Liver (tissue), 9 donors: ENCODE measurements around the gene TCTN1. TPM values are rescaled to one million over a fixed set of nuclear protein-coding genes. Genes with fewer than 3 reads are reported as not detected.

Source experiments
- DNase-seq: peaks from one replicate; pipeline ENCODE4 v3.0.0-alpha.2; 2017; ENCODE audit warnings: low spot score
- H3K27ac ChIP-seq, 2 donors: one replicate each; pipeline ENCODE4 v1.7.0; 2013; ENCODE audit warnings: inconsistent platforms in 2 of 2, low read length in 2 of 2, control low read depth in 1 of 2, low read depth in 1 of 2, mild to moderate bottlenecking in 1 of 2
- H3K27me3 ChIP-seq, 4 donors: one replicate each; pipeline versions ENCODE4 v1.6.1 to v1.7.0; 2013; ENCODE audit warnings: low read length in 3 of 4, inconsistent platforms in 1 of 4, mild to moderate bottlenecking in 1 of 4, moderate library complexity in 1 of 4; ENCODE audit not compliant: control insufficient read depth in 4 of 4, insufficient read depth in 4 of 4
- H3K36me3 ChIP-seq, 4 donors: one replicate each; pipeline versions ENCODE4 v1.6.1 to v1.7.0; 2013; ENCODE audit warnings: low read length in 3 of 4, mild to moderate bottlenecking in 3 of 4, low read depth in 1 of 4, moderate library complexity in 1 of 4; ENCODE audit not compliant: control insufficient read depth in 4 of 4, insufficient read depth in 3 of 4
- H3K4me1 ChIP-seq, 4 donors: one replicate each; pipeline versions ENCODE4 v1.6.1 to v1.7.0; 2013; ENCODE audit warnings: low read length in 3 of 4, mild to moderate bottlenecking in 3 of 4, moderate library complexity in 1 of 4; ENCODE audit not compliant: control insufficient read depth in 4 of 4, insufficient read depth in 4 of 4
- H3K4me3 ChIP-seq, 3 donors: one replicate each; pipeline versions ENCODE4 v1.6.1 to v1.7.0; 2013; ENCODE audit warnings: low read length in 3 of 3, control low read depth in 1 of 3, low read depth in 1 of 3, mild to moderate bottlenecking in 1 of 3
- H3K9ac ChIP-seq, 2 donors: one replicate each; pipeline ENCODE4 v1.7.0; 2013; ENCODE audit warnings: low read length in 2 of 2, mild to moderate bottlenecking in 2 of 2, moderate library complexity in 2 of 2, control low read depth in 1 of 2, low read depth in 1 of 2
- H3K9me3 ChIP-seq, 4 donors: one replicate each; pipeline versions ENCODE4 v1.6.1 to v1.7.0; 2013; ENCODE audit warnings: low read length in 3 of 4; ENCODE audit not compliant: control insufficient read depth in 4 of 4
- ATF3 ChIP-seq: IDR thresholded peaks from 2 replicates; pipeline ENCODE4 v1.6.1; 2016; ENCODE audit warnings: antibody characterized with exemption
- CTCF ChIP-seq: fragments of 150-350 bp; IDR thresholded peaks from 2 replicates; pipeline ENCODE4 v1.5.1; 2017; ENCODE audit warnings: improper control_type of control experiment, low read depth, low read length; ENCODE audit not compliant: missing input control
- EGR1 ChIP-seq, 2 donors: IDR thresholded peaks; 2 replicates each; pipeline ENCODE4 v1.6.1; 2016 to 2018; ENCODE audit warnings: antibody characterized with exemption in 2 of 2, low read depth in 2 of 2
- FOXA1 ChIP-seq: IDR thresholded peaks from 2 replicates; pipeline ENCODE4 v1.6.1; 2016; ENCODE audit warnings: antibody characterized with exemption
- FOXA2 ChIP-seq: IDR thresholded peaks from 2 replicates; pipeline ENCODE4 v1.6.1; 2016; ENCODE audit warnings: antibody characterized with exemption
- GABPA ChIP-seq, 2 donors: IDR thresholded peaks in 1 of 2; conservative IDR thresholded peaks in 1 of 2; 2 replicates each; pipeline ENCODE4 v1.6.1; 2016; ENCODE audit warnings: antibody characterized with exemption in 2 of 2, mild to moderate bottlenecking in 1 of 2, moderate library complexity in 1 of 2
- HNF4A ChIP-seq, 2 donors: conservative IDR thresholded peaks; 2 replicates each; pipeline ENCODE4 v1.6.1; 2016; ENCODE audit warnings: antibody characterized with exemption in 2 of 2, mild to moderate bottlenecking in 2 of 2
- HNF4G ChIP-seq: IDR thresholded peaks from 2 replicates; pipeline ENCODE4 v1.6.1; 2016; ENCODE audit warnings: antibody characterized with exemption
- JUND ChIP-seq, 2 donors: IDR thresholded peaks; 2 replicates each; pipeline ENCODE4 v1.6.1; 2016; ENCODE audit warnings: antibody characterized with exemption in 2 of 2
- MAX ChIP-seq: IDR thresholded peaks from 2 replicates; pipeline ENCODE4 v1.6.1; 2016; ENCODE audit warnings: antibody characterized with exemption
- NR2F2 ChIP-seq: IDR thresholded peaks from 2 replicates; pipeline ENCODE4 v1.6.1; 2016; ENCODE audit warnings: antibody characterized with exemption
- RAD21 ChIP-seq, 2 donors: IDR thresholded peaks; 2 replicates each; pipeline ENCODE4 v1.6.1; 2016; ENCODE audit warnings: antibody characterized with exemption in 2 of 2, mild to moderate bottlenecking in 2 of 2
- REST ChIP-seq: IDR thresholded peaks from 2 replicates; pipeline ENCODE4 v1.6.1; 2016; ENCODE audit warnings: antibody characterized with exemption, mild to moderate bottlenecking
- RXRA ChIP-seq, 2 donors: IDR thresholded peaks; 2 replicates each; pipeline ENCODE4 v1.6.1; 2017 to 2018; ENCODE audit warnings: antibody characterized with exemption in 2 of 2, mild to moderate bottlenecking in 1 of 2
- SP1 ChIP-seq: IDR thresholded peaks from 2 replicates; pipeline ENCODE4 v1.6.1; 2018; ENCODE audit warnings: antibody characterized with exemption, mild to moderate bottlenecking
- TAF1 ChIP-seq: conservative IDR thresholded peaks from 2 replicates; pipeline ENCODE4 v1.6.1; 2016; ENCODE audit warnings: antibody characterized with exemption, mild to moderate bottlenecking
- YY1 ChIP-seq: IDR thresholded peaks from 2 replicates; pipeline ENCODE4 v1.6.1; 2016; ENCODE audit warnings: antibody characterized with exemption, mild to moderate bottlenecking
- ZBTB33 ChIP-seq: IDR thresholded peaks from 2 replicates; pipeline ENCODE4 v1.6.1; 2016; ENCODE audit warnings: antibody characterized with exemption
- WGBS: extraction: QIAGEN DNeasy Blood & Tissue Kit; methylation state at CpG from one replicate; pipeline ENCODE4 v1.1.7; 2013; 5-methylcytosine and 5-hydroxymethylcytosine counted together
- polyA plus RNA-seq, 2 donors: library from polyadenylated mRNA; stranded (reverse) in 1 of 2; unstranded in 1 of 2; fragments of 200-250 nt in 1 of 2; fragments of >200 nt in 1 of 2; fragmentation: Nextera tagmentation in 1 of 2; extraction: Ambion mirVana in 1 of 2; gene quantifications; one replicate each; pipeline versions ENCODE4 v1.2.1 to v1.2.3, GENCODE V29; 2013 to 2015
- total RNA-seq, 2 donors: library from RNA; depleted of rRNA; stranded (reverse); fragments of >200 nt; gene quantifications; one replicate each; pipeline ENCODE4 v1.2.3, GENCODE V29; 2014
- donor health status: healthy.
- donor health status: healthy.
- donor health status: healthy.
- donor health status: healthy.
- donor health status: healthy.

TCTN1 gene
- total and polyA plus RNA-seq, 4 donors, result 6.0 to 12.0 (median 10.9) TPM

- H3K4me1 ChIP-seq, result no peaks in the 10 kb centered on the region
- DNase-seq, result no peak
- peaks cover 0 to 4% (median 0%) of the 10 kb centered on the region in 4 donors for H3K36me3 ChIP-seq
- H3K27ac ChIP-seq, result no peak overlapping the region
- no peaks in the 10 kb centered on the region for H3K9me3 ChIP-seq
- H3K9ac ChIP-seq, result no peak overlapping the region
- H3K27me3 ChIP-seq, result no peaks in the 10 kb centered on the region
- H3K4me3 ChIP-seq, result no peak overlapping the region
- 96% methylated on average over 15 of the region's 15 CpGs for WGBS
- TF ChIP-seq JUND (IDR thresholded peaks at IDR 0.05) (no peak), YY1 (no peak), ATF3 (no peak), CTCF (no peak), RXRA (IDR thresholded peaks at IDR 0.05) (no peak)
Measured at GRCh38 chr12:110640275-110641025, 26.5 kb downstream of the TCTN1 start.

GRCh38 chr12:110641521-110641920 lies 27.6 kb downstream of the TCTN1 start:
- H3K27ac ChIP-seq, result no peak overlapping the region
- no peak overlapping the region for H3K9ac ChIP-seq
- H3K4me1 ChIP-seq, result no peaks in the 10 kb centered on the region
- H3K36me3 ChIP-seq, result peaks cover 0 to 4% (median 0%) of the 10 kb centered on the region in 4 donors
- no peak for DNase-seq
- H3K27me3 ChIP-seq, result no peaks in the 10 kb centered on the region
- WGBS, result 90% methylated on average over 7 of the region's 7 CpGs
- no peaks in the 10 kb centered on the region for H3K9me3 ChIP-seq
- H3K4me3 ChIP-seq, result no peak overlapping the region
- no peak for TF ChIP-seq RXRA (IDR thresholded peaks at IDR 0.05)
- TF ChIP-seq GABPA (IDR thresholded peaks at IDR 0.05 in 1 of 2, conservative IDR thresholded peaks at IDR 0.05 in 1 of 2), result no peak
- no peak for TF ChIP-seq JUND (IDR thresholded peaks at IDR 0.05)
- no peak for TF ChIP-seq REST
- TF ChIP-seq SP1, result no peak
- TF ChIP-seq EGR1 (IDR thresholded peaks at IDR 0.05; ENCODE audit: low read depth in 2 of 2), result no peak
- TF ChIP-seq NR2F2, result no peak
- TF ChIP-seq RAD21 (IDR thresholded peaks at IDR 0.05), result no peak
- no peak for TF ChIP-seq CTCF
- no peak for TF ChIP-seq HNF4G
- no peak for TF ChIP-seq MAX
- no peak for TF ChIP-seq HNF4A (conservative IDR thresholded peaks at IDR 0.05)
- no peak for TF ChIP-seq ATF3
- TF ChIP-seq FOXA1, result no peak
- no peak for TF ChIP-seq YY1
- no peak for TF ChIP-seq FOXA2
- TF ChIP-seq TAF1, result no peak
- TF ChIP-seq ZBTB33, result no peak
